Left renal pelvis (tissue), 4 donors: ENCODE data around the gene METTL14. TPM values are rescaled to one million over a fixed set of nuclear protein-coding genes. Genes with fewer than 3 reads are reported as not detected.
A peak's percentile ranks its signal among the peaks of the same experiment; 100 is the strongest.

Experiments used
- DNase-seq, 4 donors: peaks; one replicate each; pipeline ENCODE4 v3.0.0-alpha.2; 2013; ENCODE audit warnings: low read depth in 4 of 4, low spot score in 3 of 4
- polyA plus RNA-seq, 4 donors: library from polyadenylated mRNA; unstranded; fragments of 120-200 nt; gene quantifications; one replicate each; pipeline ENCODE4 v1.2.1, GENCODE V29; 2013; ENCODE audit not compliant: insufficient read length in 4 of 4

The METTL14 gene
- polyA plus RNA-seq, 4 donors: 46.2 to 81.3 (median 60.2) TPM

- no peak for DNase-seq
Observed at GRCh38 chr4:118756958-118757357, 71.8 kb downstream of the METTL14 start.

GRCh38 chr4:118757761-118758251 is 72.6 kb downstream of the METTL14 start:
- peak in 2 of 4 donors; percentile 21 to 38 for DNase-seq

- peak in 1 of 4 donors; percentile 17 for DNase-seq
Observed at GRCh38 chr4:118758293-118758692, 73.1 kb downstream of the METTL14 start.

GRCh38 chr4:118759481-118759880 is 74.3 kb downstream of the METTL14 start:
- no peak for DNase-seq

GRCh38 chr4:118760092-118760491 is 74.9 kb downstream of the METTL14 start:
- DNase-seq: no peak

DNA sequence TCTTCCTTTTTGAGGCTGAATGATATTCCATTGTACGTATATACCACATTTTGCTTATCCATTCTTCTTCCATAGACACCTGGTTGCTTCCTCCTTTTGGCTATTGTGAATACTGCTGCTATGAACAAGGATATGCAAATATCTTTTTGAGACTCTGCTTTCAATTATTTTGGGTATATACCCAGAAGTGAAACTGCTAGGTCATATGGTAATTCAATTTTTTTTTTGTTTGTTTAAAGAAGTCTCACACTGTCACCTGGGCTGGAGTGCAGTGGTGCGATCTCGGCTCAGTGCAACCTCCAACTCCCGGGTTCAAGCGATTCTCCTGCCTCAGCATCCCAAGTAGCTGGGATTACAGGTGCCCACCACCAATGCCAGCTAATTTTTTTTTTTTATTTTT is 75.3 kb downstream of the METTL14 start:
- DNase-seq: no peak

DNA sequence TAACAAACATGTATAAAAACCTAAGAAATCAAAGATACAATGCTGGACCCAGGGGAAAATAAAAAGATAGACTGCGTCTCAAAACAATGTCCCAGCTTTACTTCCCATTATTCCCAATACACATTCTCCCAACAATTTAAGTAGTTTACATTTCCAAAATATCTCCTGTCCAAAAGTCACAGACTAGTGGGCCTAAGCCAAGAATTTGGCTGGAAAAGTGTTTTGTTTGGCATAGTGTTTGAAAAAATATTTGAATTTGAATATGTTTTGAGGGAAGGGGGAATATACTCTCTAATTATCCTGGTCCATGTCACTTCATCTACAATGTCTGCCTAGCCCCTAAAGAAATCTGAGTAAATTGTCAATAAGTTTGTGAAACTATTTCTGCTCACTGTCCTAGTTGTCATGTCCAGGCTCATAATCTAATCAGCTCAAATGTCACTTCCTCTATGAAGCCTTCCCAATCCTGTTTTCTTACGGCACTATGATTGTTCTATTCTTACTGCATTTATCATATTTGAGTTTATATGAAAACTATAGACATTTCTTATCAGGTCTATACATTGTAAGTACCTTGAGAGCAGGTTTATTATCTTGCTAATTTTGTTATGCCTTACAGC is 76.3 kb downstream of the METTL14 start:
- no peak for DNase-seq

DNA sequence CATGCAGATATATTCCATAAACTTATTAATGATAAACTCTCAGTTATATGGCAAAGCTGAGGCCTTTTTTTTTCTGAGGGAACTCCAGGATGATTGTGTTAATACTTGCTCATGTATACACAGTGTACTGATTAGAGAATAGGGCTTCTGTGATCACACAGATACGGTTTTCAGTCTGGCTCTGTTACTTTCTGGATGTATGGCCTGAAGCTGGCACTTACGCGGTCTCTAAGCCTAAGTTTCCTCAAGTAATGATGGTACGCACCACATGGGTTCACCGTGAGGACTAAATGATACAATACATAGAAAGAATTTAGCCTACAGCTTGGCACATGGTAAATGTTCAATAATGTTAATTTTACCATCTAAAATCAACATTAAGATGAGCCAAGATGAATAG is 77.0 kb downstream of the METTL14 start:
- DNase-seq: no peak

DNA sequence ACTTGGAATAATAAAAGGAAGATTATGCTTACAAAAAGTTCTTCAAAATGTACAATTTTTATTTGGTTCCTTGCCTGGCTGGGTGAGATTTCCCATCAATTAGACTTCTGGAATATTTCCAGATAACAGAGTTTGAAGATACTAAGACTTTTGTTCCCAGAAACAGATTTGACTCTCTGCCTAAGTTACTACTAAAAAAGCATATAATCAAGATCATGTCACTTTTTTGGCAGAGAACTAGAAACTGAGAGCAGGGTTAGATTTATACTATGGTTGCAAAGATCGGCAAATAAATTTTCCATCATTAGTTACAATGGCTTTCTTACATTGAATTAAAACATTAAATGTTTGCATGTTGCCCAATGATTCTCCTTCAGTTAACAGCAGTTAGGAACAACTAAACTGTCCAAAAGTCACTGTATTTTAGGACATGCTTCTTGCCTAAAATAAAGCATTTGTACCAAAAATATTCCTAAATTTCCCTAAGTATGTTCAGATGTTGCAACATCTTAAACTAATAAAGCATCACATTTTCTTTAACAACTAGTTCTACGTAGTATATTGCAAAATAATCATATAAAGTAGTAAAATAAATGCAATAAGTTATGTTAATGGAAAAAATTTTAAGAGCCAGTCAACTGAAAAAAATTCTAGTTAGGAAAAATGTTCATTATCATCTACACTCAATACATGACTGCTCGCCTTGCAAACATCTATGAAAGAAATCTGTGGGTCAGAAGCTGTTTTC is 77.7 kb downstream of the METTL14 start:
- peak in 3 of 4 donors; percentile 33 to 52 (median 44) for DNase-seq

Other genes starting within 250 kb of the METTL14 start
- 10 to 100 TPM; 35.0 to 80.2 (median 47.3) TPM for gene SEC24D, start 150.7 kb downstream of the METTL14 start, polyA plus RNA-seq
- 10 to 100 TPM in 3 of 4 donors, 1 to 10 TPM in 1; 4.6 to 28.2 (median 14.5) TPM for gene SYNPO2, start 203.5 kb downstream of the METTL14 start, polyA plus RNA-seq